GM10248 (cell line): ENCODE measurements around the gene GALR1.
"Not testable (repeated sequence)": the region's sequence is repeated elsewhere in the genome, so short reads cannot be mapped to it uniquely, and the experiment has no call there.

ENCODE experiments used
- CTCF ChIA-PET: fragments of 300-600 bp; sonication (Branson Sonifier 250); formaldehyde crosslinking; extraction: SDS; loops from one replicate; lab custom pipeline; 2021; ENCODE audit warnings: antibody characterized with exemption; lab: Yijun Ruan, JAX
- POLR2A ChIA-PET: fragments of 350-650 bp; sonication (Branson Sonifier 250); formaldehyde crosslinking; extraction: SDS; loops from one replicate; lab custom pipeline; 2020; ENCODE audit warnings: antibody characterized with exemption; lab: Yijun Ruan, JAX
- DNase-seq: peaks from one replicate; pipeline ENCODE4 v3.0.0; 2012; ENCODE audit errors: extremely low spot score
- CTCF ChIP-seq: IDR thresholded peaks from 2 replicates; pipeline ENCODE4 v1.5.1; 2012; ENCODE audit warnings: mild to moderate bottlenecking, low read depth; ENCODE audit errors: extremely low read depth, missing control alignments, control extremely low read depth

The GALR1 gene

GRCh38 chr18:77220726-77221125 is 28.9 kb upstream of the GALR1 start:
- POLR2A ChIA-PET, result no interaction called here
- DNase-seq, result no peak
- CTCF ChIA-PET, result interaction anchor here (1.2 kb wide), 1 partner anchor 9 kb away, joined by 3 read pairs; no protein-coding TSS in a partner anchor
- TF ChIP-seq CTCF, result no peak

- ChIA-PET POLR2A (no interaction called here), CTCF (no interaction called here)
- DNase-seq, result no peak
- no peak for TF ChIP-seq CTCF
Observed at GRCh38 chr18:77222464-77222863, 27.2 kb upstream of the GALR1 start.

- DNase-seq, result no peak
- ChIA-PET CTCF (no interaction called here), POLR2A (no interaction called here)
- no peak for TF ChIP-seq CTCF
Observed at GRCh38 chr18:77223221-77223639, 26.4 kb upstream of the GALR1 start.

- DNase-seq, result no peak
- POLR2A ChIA-PET, result no interaction called here
- CTCF ChIA-PET, result no interaction called here
- no peak for TF ChIP-seq CTCF
Observed at GRCh38 chr18:77223653-77224052, 26.0 kb upstream of the GALR1 start.

- ChIA-PET POLR2A (no interaction called here), CTCF (interaction anchor here (1.0 kb wide), 1 partner anchor 10 kb away, joined by 3 read pairs; no protein-coding TSS in a partner anchor)
- TF ChIP-seq CTCF, result no peak
- DNase-seq, result no peak
Observed at GRCh38 chr18:77230645-77231044, 19.0 kb upstream of the GALR1 start.

- no peak for TF ChIP-seq CTCF
- ChIA-PET POLR2A (no interaction called here), CTCF (no interaction called here)
- no peak for DNase-seq
Observed at GRCh38 chr18:77234504-77235365, 14.9 kb upstream of the GALR1 start.

GRCh38 chr18:77239285-77239684 is 10.4 kb upstream of the GALR1 start:
- DNase-seq, POLR2A ChIA-PET: not testable (repeated sequence)
- CTCF ChIA-PET, result interaction anchor here (1.2 kb wide), 1 partner anchor 239 kb away, joined by 3 read pairs; no protein-coding TSS in a partner anchor
